ENCODE results near the gene SHF.

The SHF gene

DNA sequence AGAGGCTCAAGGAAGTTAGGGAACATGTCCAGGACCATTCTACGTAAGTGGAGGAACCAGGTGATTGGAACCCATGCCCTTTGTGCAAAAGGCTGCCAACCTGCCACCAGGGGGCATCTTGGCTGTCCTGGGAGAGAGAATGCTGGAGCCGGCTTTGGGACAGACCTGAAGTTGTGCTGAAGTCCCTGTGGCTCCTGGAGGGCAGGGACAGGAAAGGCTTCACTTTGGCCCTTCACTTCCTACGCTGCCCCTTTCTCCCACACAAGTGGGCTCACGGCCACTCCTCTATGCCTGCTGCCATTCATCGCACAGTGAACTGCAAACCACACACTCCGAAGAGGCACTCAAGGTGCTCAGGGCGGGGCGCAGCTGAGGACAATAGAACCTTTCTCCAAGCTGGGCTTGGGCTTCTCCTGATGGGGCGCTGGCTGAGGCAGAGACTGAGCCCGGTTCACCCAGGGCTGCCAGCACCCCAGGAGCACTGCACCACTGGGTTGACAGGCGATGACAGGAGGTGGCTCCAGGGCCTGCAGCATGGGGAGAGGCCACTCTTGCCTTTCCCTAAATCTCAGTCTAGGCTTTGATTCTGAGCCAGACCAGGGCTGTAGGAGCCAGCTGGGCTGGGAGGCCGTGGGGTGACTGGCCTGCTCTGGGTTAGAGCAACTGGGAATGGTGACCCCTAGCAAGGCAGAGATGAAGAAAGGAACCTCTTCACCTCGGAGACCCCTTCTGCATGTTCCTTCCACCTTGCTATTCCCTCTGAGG, 8.4 kb downstream of the SHF start:
- H3K36me3 ChIP-seq (ENCODE audit: insufficient read depth, low read length), result no peaks in the 10 kb centered on the region
- H3K4me3 ChIP-seq (ENCODE audit: low read depth in 1 of 2, low read length in 2 of 2), result no peak overlapping the region
- no peak overlapping the region for H3K27ac ChIP-seq (ENCODE audit: low read length)
- no peak overlapping the region for H2AFZ ChIP-seq (ENCODE audit: low read depth, low read length)
- peak; percentile 20 for DNase-seq
- no peaks in the 10 kb centered on the region for H3K79me2 ChIP-seq (ENCODE audit: insufficient read depth, low read length)
- H3K4me1 ChIP-seq (ENCODE audit: insufficient read depth, low read length), result no peaks in the 10 kb centered on the region
- no peaks in the 10 kb centered on the region for H3K9me3 ChIP-seq (ENCODE audit: insufficient read depth, low read length, severe bottlenecking)
- H3K9ac ChIP-seq (ENCODE audit: low read depth, low read length), result no peak overlapping the region
- peak; percentile 49; the same call in 1 of the 3 replicates for ATAC-seq (ENCODE audit: insufficient read depth, low read depth)
- H4K20me1 ChIP-seq (ENCODE audit: insufficient read depth, low read length), result no peaks in the 10 kb centered on the region
- TF ChIP-seq, protein P1, sequence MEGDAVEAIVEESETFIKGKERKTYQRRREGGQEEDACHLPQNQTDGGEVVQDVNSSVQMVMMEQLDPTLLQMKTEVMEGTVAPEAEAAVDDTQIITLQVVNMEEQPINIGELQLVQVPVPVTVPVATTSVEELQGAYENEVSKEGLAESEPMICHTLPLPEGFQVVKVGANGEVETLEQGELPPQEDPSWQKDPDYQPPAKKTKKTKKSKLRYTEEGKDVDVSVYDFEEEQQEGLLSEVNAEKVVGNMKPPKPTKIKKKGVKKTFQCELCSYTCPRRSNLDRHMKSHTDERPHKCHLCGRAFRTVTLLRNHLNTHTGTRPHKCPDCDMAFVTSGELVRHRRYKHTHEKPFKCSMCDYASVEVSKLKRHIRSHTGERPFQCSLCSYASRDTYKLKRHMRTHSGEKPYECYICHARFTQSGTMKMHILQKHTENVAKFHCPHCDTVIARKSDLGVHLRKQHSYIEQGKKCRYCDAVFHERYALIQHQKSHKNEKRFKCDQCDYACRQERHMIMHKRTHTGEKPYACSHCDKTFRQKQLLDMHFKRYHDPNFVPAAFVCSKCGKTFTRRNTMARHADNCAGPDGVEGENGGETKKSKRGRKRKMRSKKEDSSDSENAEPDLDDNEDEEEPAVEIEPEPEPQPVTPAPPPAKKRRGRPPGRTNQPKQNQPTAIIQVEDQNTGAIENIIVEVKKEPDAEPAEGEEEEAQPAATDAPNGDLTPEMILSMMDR (IDR thresholded peaks at IDR 0.05; ENCODE audit: borderline replicate concordance, extremely low read depth, low read length, poor library complexity, severe bottlenecking), result peak; percentile 59
- TF ChIP-seq EZH2 (IDR thresholded peaks at IDR 0.05; ENCODE audit: borderline replicate concordance, low read depth, low read length, severe bottlenecking), result no peak
- no peak overlapping the region for H3K4me2 ChIP-seq (ENCODE audit: insufficient read depth, low read length)
- no peaks in the 10 kb centered on the region for H3K27me3 ChIP-seq (ENCODE audit: insufficient read depth, low read length, poor library complexity)

DNA sequence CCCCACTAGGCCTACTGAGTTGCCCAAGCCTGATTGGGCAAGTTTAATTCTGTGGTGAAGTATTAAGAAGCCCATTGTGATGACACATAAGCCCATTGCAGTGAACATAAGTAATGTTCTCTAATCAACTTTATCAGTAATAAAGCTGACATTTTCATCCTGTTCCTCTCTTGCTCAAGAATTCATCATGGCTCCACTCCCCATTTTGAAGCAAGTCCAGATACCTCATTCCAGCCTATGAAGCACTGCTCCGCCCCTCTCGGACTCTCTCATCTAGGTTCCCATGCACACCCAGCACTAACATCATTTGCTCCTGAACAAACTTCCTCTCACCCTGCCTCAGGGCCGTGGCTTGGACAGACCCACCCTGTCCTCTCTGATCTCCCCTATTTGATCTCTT, 10.5 kb downstream of the SHF start:
- Histone ChIP-seq H3K9ac (ENCODE audit: low read depth, low read length) (no peak overlapping the region), H3K36me3 (ENCODE audit: insufficient read depth, low read length) (no peaks in the 10 kb centered on the region), H2AFZ (ENCODE audit: low read depth, low read length) (no peak overlapping the region), H3K79me2 (ENCODE audit: insufficient read depth, low read length) (no peaks in the 10 kb centered on the region), H3K27me3 (ENCODE audit: insufficient read depth, low read length, poor library complexity) (no peaks in the 10 kb centered on the region), H3K4me1 (ENCODE audit: insufficient read depth, low read length) (no peaks in the 10 kb centered on the region), H3K4me3 (ENCODE audit: low read depth in 1 of 2, low read length in 2 of 2) (no peak overlapping the region), H4K20me1 (ENCODE audit: insufficient read depth, low read length) (no peaks in the 10 kb centered on the region), H3K4me2 (ENCODE audit: insufficient read depth, low read length) (no peak overlapping the region), H3K9me3 (ENCODE audit: insufficient read depth, low read length, severe bottlenecking) (no peaks in the 10 kb centered on the region), H3K27ac (ENCODE audit: low read length) (no peak overlapping the region)
- TF ChIP-seq, protein P1 (IDR thresholded peaks at IDR 0.05; ENCODE audit: borderline replicate concordance, extremely low read depth, low read length, poor library complexity, severe bottlenecking), result no peak
- no peak for TF ChIP-seq EZH2 (IDR thresholded peaks at IDR 0.05; ENCODE audit: borderline replicate concordance, low read depth, low read length, severe bottlenecking)
- ATAC-seq (ENCODE audit: insufficient read depth, low read depth) (no peak), DNase-seq (no peak)

DNA sequence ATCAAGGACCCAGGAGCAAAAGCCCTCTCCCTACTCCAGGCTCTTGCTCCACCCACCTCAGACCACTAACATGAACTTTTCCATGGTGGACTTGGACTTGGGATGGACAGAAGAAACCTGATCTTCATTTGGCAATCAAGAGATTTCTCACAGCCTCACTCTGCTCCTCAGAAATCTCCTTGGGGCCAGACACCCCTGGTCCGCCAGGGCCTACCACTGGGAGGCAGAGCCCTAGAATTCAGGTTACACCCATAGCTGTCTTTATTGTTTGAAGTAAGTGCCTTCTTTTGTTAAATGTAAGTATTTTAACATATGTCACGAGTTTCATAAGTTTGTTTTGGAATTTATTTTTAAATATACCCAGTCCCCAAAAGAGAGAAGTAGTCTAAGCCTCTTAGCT, 13.2 kb downstream of the SHF start:
- H4K20me1 ChIP-seq (ENCODE audit: insufficient read depth, low read length), result no peaks in the 10 kb centered on the region
- ATAC-seq (ENCODE audit: insufficient read depth, low read depth) (no peak), DNase-seq (no peak)
- H2AFZ ChIP-seq (ENCODE audit: low read depth, low read length), result no peak overlapping the region
- no peaks in the 10 kb centered on the region for H3K4me1 ChIP-seq (ENCODE audit: insufficient read depth, low read length)
- H3K27me3 ChIP-seq (ENCODE audit: insufficient read depth, low read length, poor library complexity), result no peaks in the 10 kb centered on the region
- TF ChIP-seq, protein P1 (IDR thresholded peaks at IDR 0.05; ENCODE audit: borderline replicate concordance, extremely low read depth, low read length, poor library complexity, severe bottlenecking), result no peak
- H3K79me2 ChIP-seq (ENCODE audit: insufficient read depth, low read length), result no peaks in the 10 kb centered on the region
- no peak overlapping the region for H3K9ac ChIP-seq (ENCODE audit: low read depth, low read length)
- H3K9me3 ChIP-seq (ENCODE audit: insufficient read depth, low read length, severe bottlenecking), result no peaks in the 10 kb centered on the region
- H3K4me3 ChIP-seq (ENCODE audit: low read depth in 1 of 2, low read length in 2 of 2), result no peak overlapping the region
- H3K4me2 ChIP-seq (ENCODE audit: insufficient read depth, low read length), result no peak overlapping the region
- no peaks in the 10 kb centered on the region for H3K36me3 ChIP-seq (ENCODE audit: insufficient read depth, low read length)
- no peak overlapping the region for H3K27ac ChIP-seq (ENCODE audit: low read length)

Data from DND-41 (cell line).